Suprapubic skin (tissue), 4 donors: Measurements from ENCODE around the gene OLFM1.

Source experiments
- CTCF ChIP-seq, 2 donors: fragments of 200-600 bp in 1 of 2; fragments of 450-650 bp in 1 of 2; sonication (generic) in 1 of 2; IDR thresholded peaks; one replicate each; pipeline ENCODE4 v1.5.1; 2016 to 2019; ENCODE audit warnings: antibody characterized with exemption in 2 of 2, mild to moderate bottlenecking in 1 of 2, moderate library complexity in 1 of 2
- EP300 ChIP-seq: sonication (generic); formaldehyde crosslinking; IDR thresholded peaks from one replicate; pipeline ENCODE4 v1.6.1; 2017; ENCODE audit warnings: antibody characterized with exemption
- POLR2A ChIP-seq, 2 donors: fragments of 450-650 bp; IDR thresholded peaks; one replicate each; pipeline ENCODE4 v1.6.1; 2017; ENCODE audit warnings: antibody characterized with exemption in 2 of 2, mild to moderate bottlenecking in 2 of 2, moderate library complexity in 2 of 2
- POLR2AphosphoS5 ChIP-seq, 3 donors: sonication (generic); formaldehyde crosslinking; IDR thresholded peaks; one replicate each; pipeline ENCODE4 v1.6.1; 2017; ENCODE audit warnings: antibody characterized with exemption in 3 of 3

- TF ChIP-seq POLR2A (IDR thresholded peaks at IDR 0.05), result no peak
- no peak for TF ChIP-seq EP300
- no peak for TF ChIP-seq POLR2AphosphoS5 (IDR thresholded peaks at IDR 0.05)
- TF ChIP-seq CTCF (IDR thresholded peaks at IDR 0.05), result no peak
These were observed 11.1 kb downstream of the OLFM1 start for GRCh38 chr9:135098400-135099105.
